HEK293 (cell line): Measurements from ENCODE around the gene PRDM13.

ENCODE experiments used
- CTCF ChIA-PET: fragments of 350-600 bp; formaldehyde crosslinking; extraction: SDS; loops from one replicate; lab custom pipeline; 2021; ENCODE audit warnings: antibody characterized with exemption; lab: Yijun Ruan, JAX
- POLR2A ChIA-PET: fragments of 300-600 bp; formaldehyde crosslinking; extraction: SDS; loops from one replicate; lab custom pipeline; 2020; ENCODE audit warnings: antibody characterized with exemption, inconsistent platforms; lab: Yijun Ruan, JAX
- H3K27ac ChIP-seq: fragments of 200-500 bp; sonication (Bioruptor generic); 2 replicates; pipeline ENCODE4 v1.5.1; 2014; ENCODE audit warnings: low read depth, low read length, control low read depth, inconsistent platforms; ENCODE audit errors: extremely low read depth
- H3K36me3 ChIP-seq, 2 experiments: fragments of 200-500 bp in 1 of 2; sonication (Bioruptor generic) in 1 of 2; 1 replicate in 1 of 2; 2 replicates in 1 of 2; pipeline ENCODE4 v1.5.1; 2014 to 2017; ENCODE audit warnings: inconsistent platforms in 2 of 2, low read length in 2 of 2; ENCODE audit not compliant: control insufficient read depth in 2 of 2, insufficient read depth in 1 of 2
- H3K4me1 ChIP-seq: fragments of 200-500 bp; sonication (Bioruptor generic); 2 replicates; pipeline ENCODE4 v1.5.1; 2014; ENCODE audit warnings: mild to moderate bottlenecking, low read length, inconsistent platforms; ENCODE audit not compliant: control insufficient read depth, insufficient read depth
- H3K4me3 ChIP-seq: 2 replicates; pipeline ENCODE4 v1.5.1; 2011; ENCODE audit warnings: low read depth, mild to moderate bottlenecking, control low read depth, low read length, moderate library complexity
- H3K9me3 ChIP-seq: fragments of 200-500 bp; sonication (Bioruptor generic); 2 replicates; pipeline ENCODE4 v1.5.1; 2014; ENCODE audit warnings: low read depth, low read length, inconsistent platforms; ENCODE audit not compliant: control insufficient read depth, insufficient read depth
- GLIS2 ChIP-seq: fragments of 450-650 bp; formaldehyde crosslinking; IDR thresholded peaks from 2 replicates; pipeline ENCODE4 v1.5.1; 2016; ENCODE audit warnings: missing biosample characterization, missing genetic modification characterization
- IKZF3 ChIP-seq: fragments of 450-650 bp; IDR thresholded peaks from 2 replicates; pipeline ENCODE4 v1.5.0; 2018; ENCODE audit warnings: missing biosample characterization, mild to moderate bottlenecking, missing genetic modification characterization, moderate library complexity
- KLF7 ChIP-seq: fragments of 450-650 bp; formaldehyde crosslinking; IDR thresholded peaks from 2 replicates; pipeline ENCODE4 v1.5.1; 2016; ENCODE audit warnings: missing biosample characterization, missing genetic modification characterization, borderline replicate concordance
- SCRT2 ChIP-seq: fragments of 450-650 bp; formaldehyde crosslinking; IDR thresholded peaks from 2 replicates; pipeline ENCODE4 v1.5.1; 2016; ENCODE audit warnings: missing biosample characterization, missing genetic modification characterization
- SETDB1 ChIP-seq: IDR thresholded peaks from one replicate; pipeline ENCODE4 v1.6.1; 2017; ENCODE audit warnings: mild to moderate bottlenecking, low read length, moderate library complexity, mixed read lengths; ENCODE audit not compliant: insufficient read length
- SP2 ChIP-seq: fragments of 450-650 bp; formaldehyde crosslinking; IDR thresholded peaks from 2 replicates; pipeline ENCODE4 v1.5.1; 2016; ENCODE audit warnings: missing biosample characterization, missing genetic modification characterization
- SP3 ChIP-seq: fragments of 450-650 bp; formaldehyde crosslinking; IDR thresholded peaks from 2 replicates; pipeline ENCODE4 v1.5.1; 2016; ENCODE audit warnings: missing biosample characterization, missing genetic modification characterization
- TCF7L2 ChIP-seq: IDR thresholded peaks from 2 replicates; pipeline ENCODE4 v1.6.1; 2011; ENCODE audit warnings: low read depth, mild to moderate bottlenecking, inconsistent platforms, low read length, moderate library complexity, borderline replicate concordance
- ZBTB7A ChIP-seq: fragments of 450-650 bp; formaldehyde crosslinking; IDR thresholded peaks from 2 replicates; pipeline ENCODE4 v1.5.1; 2016; ENCODE audit warnings: low read depth, missing biosample characterization, missing genetic modification characterization
- ZBTB8A ChIP-seq: fragments of 450-650 bp; formaldehyde crosslinking; IDR thresholded peaks from 2 replicates; pipeline ENCODE4 v1.5.1; 2016; ENCODE audit warnings: missing biosample characterization, missing genetic modification characterization
- ZNF114 ChIP-seq: fragments of 450-650 bp; formaldehyde crosslinking; IDR thresholded peaks from 2 replicates; pipeline ENCODE4 v1.5.0; 2017; ENCODE audit warnings: missing biosample characterization, missing genetic modification characterization
- ZNF121 ChIP-seq: fragments of 450-650 bp; formaldehyde crosslinking; IDR thresholded peaks from 2 replicates; pipeline ENCODE4 v1.5.1; 2016; ENCODE audit warnings: missing biosample characterization, missing genetic modification characterization
- ZNF169 ChIP-seq: fragments of 450-650 bp; formaldehyde crosslinking; IDR thresholded peaks from 2 replicates; pipeline ENCODE4 v1.5.1; 2016; ENCODE audit warnings: missing biosample characterization, missing genetic modification characterization
- ZNF266 ChIP-seq: fragments of 450-650 bp; formaldehyde crosslinking; IDR thresholded peaks from 2 replicates; pipeline ENCODE4 v1.5.1; 2016; ENCODE audit warnings: missing biosample characterization, missing genetic modification characterization, low read depth
- ZNF292 ChIP-seq: fragments of 450-650 bp; formaldehyde crosslinking; IDR thresholded peaks from 2 replicates; pipeline ENCODE4 v1.5.1; 2016; ENCODE audit warnings: low read depth, missing biosample characterization, missing genetic modification characterization, borderline replicate concordance
- ZNF433 ChIP-seq: fragments of 450-650 bp; formaldehyde crosslinking; IDR thresholded peaks from 2 replicates; pipeline ENCODE4 v1.5.1; 2016; ENCODE audit warnings: missing biosample characterization, missing genetic modification characterization, low read depth
- ZNF596 ChIP-seq: fragments of 450-650 bp; IDR thresholded peaks from 2 replicates; pipeline ENCODE4 v1.5.0; 2018; ENCODE audit warnings: missing biosample characterization, mild to moderate bottlenecking, missing genetic modification characterization, moderate library complexity
- ZNF600 ChIP-seq: fragments of 450-650 bp; formaldehyde crosslinking; IDR thresholded peaks from 2 replicates; pipeline ENCODE4 v1.5.1; 2016; ENCODE audit warnings: missing biosample characterization, missing genetic modification characterization
- ZNF670 ChIP-seq: fragments of 450-650 bp; formaldehyde crosslinking; IDR thresholded peaks from 2 replicates; pipeline ENCODE4 v1.5.1; 2016; ENCODE audit warnings: missing biosample characterization, missing genetic modification characterization, low read depth
- TF ChIP-seq, protein P1 (sequence below): fragments of 450-650 bp; formaldehyde crosslinking; IDR thresholded peaks from 2 replicates; pipeline ENCODE4 v1.5.1; 2017; ENCODE audit warnings: missing biosample characterization, missing genetic modification characterization
- TF ChIP-seq, protein P2 (sequence below): fragments of 450-650 bp; formaldehyde crosslinking; IDR thresholded peaks from 2 replicates; pipeline ENCODE4 v1.5.1; 2016; ENCODE audit warnings: missing biosample characterization, missing genetic modification characterization
- TF ChIP-seq, protein P3 (sequence below): fragments of 450-650 bp; formaldehyde crosslinking; optimal IDR thresholded peaks from 2 replicates; pipeline ENCODE3; 2016; ENCODE audit warnings: missing biosample characterization, mild to moderate bottlenecking, missing genetic modification characterization
- TF ChIP-seq, protein P4 (sequence below): fragments of 450-650 bp; formaldehyde crosslinking; IDR thresholded peaks from 2 replicates; pipeline ENCODE4 v1.5.1; 2016; ENCODE audit warnings: missing biosample characterization, missing genetic modification characterization
- TF ChIP-seq, protein P5 (sequence below): fragments of 450-650 bp; formaldehyde crosslinking; IDR thresholded peaks from 2 replicates; pipeline ENCODE4 v1.5.1; 2016; ENCODE audit warnings: missing biosample characterization, missing genetic modification characterization, borderline replicate concordance

The PRDM13 gene

DNA sequence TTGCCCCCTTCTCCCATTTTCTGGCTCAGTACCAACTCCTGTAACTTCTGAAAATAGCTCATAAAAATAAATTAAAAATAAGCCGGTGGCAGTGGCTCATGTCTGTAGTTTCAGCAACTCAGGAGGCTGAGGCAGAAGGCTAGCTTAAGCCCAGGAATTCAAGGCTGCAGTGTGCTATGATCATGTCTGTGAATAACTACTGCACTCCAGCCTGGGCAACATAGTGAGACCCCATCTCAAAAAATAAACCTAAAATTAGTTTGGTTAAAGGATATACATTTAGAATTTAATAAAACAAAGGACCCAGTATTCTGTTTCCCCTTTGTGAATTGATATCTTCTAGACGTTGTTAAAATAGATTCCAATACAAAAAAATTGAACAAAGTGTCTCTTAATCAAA is 10.5 kb downstream of the PRDM13 start:
- H3K4me3 ChIP-seq: no peak overlapping the region
- no peak overlapping the region for H3K27ac ChIP-seq
- H3K9me3 ChIP-seq: no peaks in the 10 kb centered on the region
- 0 out of 2 replicates have a peak, but pooled peaks cover 10% of the 10 kb centered on the region for H3K4me1 ChIP-seq
- TF ChIP-seq, protein P1, sequence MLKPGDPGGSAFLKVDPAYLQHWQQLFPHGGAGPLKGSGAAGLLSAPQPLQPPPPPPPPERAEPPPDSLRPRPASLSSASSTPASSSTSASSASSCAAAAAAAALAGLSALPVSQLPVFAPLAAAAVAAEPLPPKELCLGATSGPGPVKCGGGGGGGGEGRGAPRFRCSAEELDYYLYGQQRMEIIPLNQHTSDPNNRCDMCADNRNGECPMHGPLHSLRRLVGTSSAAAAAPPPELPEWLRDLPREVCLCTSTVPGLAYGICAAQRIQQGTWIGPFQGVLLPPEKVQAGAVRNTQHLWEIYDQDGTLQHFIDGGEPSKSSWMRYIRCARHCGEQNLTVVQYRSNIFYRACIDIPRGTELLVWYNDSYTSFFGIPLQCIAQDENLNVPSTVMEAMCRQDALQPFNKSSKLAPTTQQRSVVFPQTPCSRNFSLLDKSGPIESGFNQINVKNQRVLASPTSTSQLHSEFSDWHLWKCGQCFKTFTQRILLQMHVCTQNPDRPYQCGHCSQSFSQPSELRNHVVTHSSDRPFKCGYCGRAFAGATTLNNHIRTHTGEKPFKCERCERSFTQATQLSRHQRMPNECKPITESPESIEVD: no peak
- TF ChIP-seq ZNF433 (tag by site-specific recombination) (no peak), ZNF600 (tag by site-specific recombination) (no peak), ZBTB7A (tag by site-specific recombination) (no peak), SP3 (tag by site-specific recombination) (no peak), ZNF121 (tag by site-specific recombination) (peak; percentile 91), KLF7 (tag by site-specific recombination) (no peak)
- TF ChIP-seq, protein P2, sequence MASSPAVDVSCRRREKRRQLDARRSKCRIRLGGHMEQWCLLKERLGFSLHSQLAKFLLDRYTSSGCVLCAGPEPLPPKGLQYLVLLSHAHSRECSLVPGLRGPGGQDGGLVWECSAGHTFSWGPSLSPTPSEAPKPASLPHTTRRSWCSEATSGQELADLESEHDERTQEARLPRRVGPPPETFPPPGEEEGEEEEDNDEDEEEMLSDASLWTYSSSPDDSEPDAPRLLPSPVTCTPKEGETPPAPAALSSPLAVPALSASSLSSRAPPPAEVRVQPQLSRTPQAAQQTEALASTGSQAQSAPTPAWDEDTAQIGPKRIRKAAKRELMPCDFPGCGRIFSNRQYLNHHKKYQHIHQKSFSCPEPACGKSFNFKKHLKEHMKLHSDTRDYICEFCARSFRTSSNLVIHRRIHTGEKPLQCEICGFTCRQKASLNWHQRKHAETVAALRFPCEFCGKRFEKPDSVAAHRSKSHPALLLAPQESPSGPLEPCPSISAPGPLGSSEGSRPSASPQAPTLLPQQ: no peak
- no peaks in the 10 kb centered on the region for H3K36me3 ChIP-seq
- ChIA-PET CTCF (interaction anchor here (0.5 to 1.2 kb wide), 4 partner anchors 17 to 97 kb away, joined by 3 to 4 read pairs (median 3); no protein-coding TSS in a partner anchor), POLR2A (interaction anchor here (0.5 to 1.4 kb wide), 2 partner anchors 13 to 49 kb away, joined by 5 to 6 read pairs; partner anchors contain the start of gene CCNC)

DNA sequence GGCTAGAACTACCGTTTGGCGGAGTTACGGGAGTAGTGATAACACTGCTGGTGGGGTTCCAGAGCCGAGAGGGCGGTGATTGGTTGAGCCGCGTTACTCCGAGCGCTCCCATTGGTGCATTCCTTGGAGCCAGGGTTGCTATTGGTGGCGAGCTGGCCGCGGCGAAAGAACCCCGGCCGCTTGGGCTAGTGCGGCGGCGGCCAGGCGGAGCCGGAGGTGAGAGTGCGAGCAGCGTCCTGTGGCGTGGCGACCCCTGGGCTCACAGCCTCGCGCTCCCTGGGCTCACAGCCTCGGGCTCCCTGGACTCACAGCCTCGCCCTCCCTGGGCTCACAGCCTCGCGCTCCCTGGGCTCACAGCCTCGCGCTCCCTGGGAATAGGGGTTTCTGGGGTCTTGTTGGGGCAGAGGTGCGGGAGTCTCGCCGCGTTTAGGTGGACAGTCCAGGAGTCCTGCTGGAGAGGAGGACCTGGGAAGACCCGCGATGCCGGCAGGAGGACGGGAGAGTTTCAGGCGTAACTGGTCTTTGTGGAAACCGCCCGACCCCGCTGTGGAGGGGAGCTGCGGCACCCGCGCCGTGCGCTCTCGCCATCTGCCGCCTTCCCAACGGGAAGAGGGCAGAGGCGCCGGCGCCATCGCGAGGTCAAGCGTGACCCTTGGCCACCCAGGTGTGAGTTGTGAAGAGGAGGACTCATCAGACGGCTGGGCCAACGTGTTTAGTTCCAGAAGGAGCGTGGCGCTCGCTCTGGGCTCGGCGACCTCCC is 12.2 kb downstream of the PRDM13 start:
- Histone ChIP-seq H3K4me1 (0 out of 2 replicates have a peak, but pooled peaks cover 10% of the 10 kb centered on the region), H3K9me3 (no peaks in the 10 kb centered on the region), H3K4me3 (peak overlapping the region; percentile 36), H3K36me3 (no peaks in the 10 kb centered on the region), H3K27ac (no peak overlapping the region)
- CTCF ChIA-PET: interaction anchor here (0.6 to 0.7 kb wide), 2 partner anchors 107 to 226 kb away, joined by 3 to 4 read pairs; no protein-coding TSS in a partner anchor
- POLR2A ChIA-PET: interaction anchor here (2.9 kb wide), 1 partner anchor 51 kb away, joined by 14 read pairs; the partner anchor contains the start of gene CCNC
- 0 out of 2 replicates have a peak, but pooled peaks have one; percentile 39 for TF ChIP-seq GLIS2 (tag by site-specific recombination)
- TF ChIP-seq ZNF114 (tag by site-specific recombination): no peak
- no peak for TF ChIP-seq TCF7L2
- TF ChIP-seq ZNF169 (tag by site-specific recombination): no peak
- TF ChIP-seq ZNF292: no peak
- TF ChIP-seq SP2 (tag by site-specific recombination): peak; percentile 6; the same call in 1 of the 2 replicates
- no peak for TF ChIP-seq ZNF596 (tag by site-specific recombination)
- no peak for TF ChIP-seq ZNF670 (tag by site-specific recombination)
- TF ChIP-seq SETDB1: peak; percentile 74
- no peak for TF ChIP-seq ZNF266
- TF ChIP-seq IKZF3 (tag by site-specific recombination): no peak
- TF ChIP-seq ZBTB8A (tag by site-specific recombination): no peak
- TF ChIP-seq SCRT2 (tag by site-specific recombination): no peak
- TF ChIP-seq, protein P3, sequence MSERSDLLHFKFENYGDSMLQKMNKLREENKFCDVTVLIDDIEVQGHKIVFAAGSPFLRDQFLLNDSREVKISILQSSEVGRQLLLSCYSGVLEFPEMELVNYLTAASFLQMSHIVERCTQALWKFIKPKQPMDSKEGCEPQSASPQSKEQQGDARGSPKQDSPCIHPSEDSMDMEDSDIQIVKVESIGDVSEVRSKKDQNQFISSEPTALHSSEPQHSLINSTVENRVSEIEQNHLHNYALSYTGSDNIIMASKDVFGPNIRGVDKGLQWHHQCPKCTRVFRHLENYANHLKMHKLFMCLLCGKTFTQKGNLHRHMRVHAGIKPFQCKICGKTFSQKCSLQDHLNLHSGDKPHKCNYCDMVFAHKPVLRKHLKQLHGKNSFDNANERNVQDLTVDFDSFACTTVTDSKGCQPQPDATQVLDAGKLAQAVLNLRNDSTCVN (tag by site-specific recombination): no peak
- TF ChIP-seq, protein P4, sequence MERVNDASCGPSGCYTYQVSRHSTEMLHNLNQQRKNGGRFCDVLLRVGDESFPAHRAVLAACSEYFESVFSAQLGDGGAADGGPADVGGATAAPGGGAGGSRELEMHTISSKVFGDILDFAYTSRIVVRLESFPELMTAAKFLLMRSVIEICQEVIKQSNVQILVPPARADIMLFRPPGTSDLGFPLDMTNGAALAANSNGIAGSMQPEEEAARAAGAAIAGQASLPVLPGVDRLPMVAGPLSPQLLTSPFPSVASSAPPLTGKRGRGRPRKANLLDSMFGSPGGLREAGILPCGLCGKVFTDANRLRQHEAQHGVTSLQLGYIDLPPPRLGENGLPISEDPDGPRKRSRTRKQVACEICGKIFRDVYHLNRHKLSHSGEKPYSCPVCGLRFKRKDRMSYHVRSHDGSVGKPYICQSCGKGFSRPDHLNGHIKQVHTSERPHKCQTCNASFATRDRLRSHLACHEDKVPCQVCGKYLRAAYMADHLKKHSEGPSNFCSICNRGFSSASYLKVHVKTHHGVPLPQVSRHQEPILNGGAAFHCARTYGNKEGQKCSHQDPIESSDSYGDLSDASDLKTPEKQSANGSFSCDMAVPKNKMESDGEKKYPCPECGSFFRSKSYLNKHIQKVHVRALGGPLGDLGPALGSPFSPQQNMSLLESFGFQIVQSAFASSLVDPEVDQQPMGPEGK: no peak
- TF ChIP-seq, protein P5, sequence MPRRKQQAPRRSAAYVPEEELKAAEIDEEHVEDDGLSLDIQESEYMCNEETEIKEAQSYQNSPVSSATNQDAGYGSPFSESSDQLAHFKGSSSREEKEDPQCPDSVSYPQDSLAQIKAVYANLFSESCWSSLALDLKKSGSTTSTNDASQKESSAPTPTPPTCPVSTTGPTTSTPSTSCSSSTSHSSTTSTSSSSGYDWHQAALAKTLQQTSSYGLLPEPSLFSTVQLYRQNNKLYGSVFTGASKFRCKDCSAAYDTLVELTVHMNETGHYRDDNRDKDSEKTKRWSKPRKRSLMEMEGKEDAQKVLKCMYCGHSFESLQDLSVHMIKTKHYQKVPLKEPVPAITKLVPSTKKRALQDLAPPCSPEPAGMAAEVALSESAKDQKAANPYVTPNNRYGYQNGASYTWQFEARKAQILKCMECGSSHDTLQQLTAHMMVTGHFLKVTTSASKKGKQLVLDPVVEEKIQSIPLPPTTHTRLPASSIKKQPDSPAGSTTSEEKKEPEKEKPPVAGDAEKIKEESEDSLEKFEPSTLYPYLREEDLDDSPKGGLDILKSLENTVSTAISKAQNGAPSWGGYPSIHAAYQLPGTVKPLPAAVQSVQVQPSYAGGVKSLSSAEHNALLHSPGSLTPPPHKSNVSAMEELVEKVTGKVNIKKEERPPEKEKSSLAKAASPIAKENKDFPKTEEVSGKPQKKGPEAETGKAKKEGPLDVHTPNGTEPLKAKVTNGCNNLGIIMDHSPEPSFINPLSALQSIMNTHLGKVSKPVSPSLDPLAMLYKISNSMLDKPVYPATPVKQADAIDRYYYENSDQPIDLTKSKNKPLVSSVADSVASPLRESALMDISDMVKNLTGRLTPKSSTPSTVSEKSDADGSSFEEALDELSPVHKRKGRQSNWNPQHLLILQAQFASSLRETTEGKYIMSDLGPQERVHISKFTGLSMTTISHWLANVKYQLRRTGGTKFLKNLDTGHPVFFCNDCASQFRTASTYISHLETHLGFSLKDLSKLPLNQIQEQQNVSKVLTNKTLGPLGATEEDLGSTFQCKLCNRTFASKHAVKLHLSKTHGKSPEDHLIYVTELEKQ (tag by site-specific recombination): no peak
